ENCODE data around the gene LRMDA.

The LRMDA gene

GRCh38 chr10:76281659-76282058 lies 850.2 kb downstream of the LRMDA start:
- no peak for DNase-seq (ENCODE audit: low read depth in 2 of 3, low spot score in 1 of 3)

- DNase-seq (ENCODE audit: low read depth in 2 of 3, low spot score in 1 of 3) = no peak
Measured at GRCh38 chr10:76282061-76283025, 850.9 kb downstream of the LRMDA start.

GRCh38 chr10:76284351-76284750 lies 852.9 kb downstream of the LRMDA start:
- no peak for DNase-seq (ENCODE audit: low read depth in 2 of 3, low spot score in 1 of 3)

- DNase-seq (ENCODE audit: low read depth in 2 of 3, low spot score in 1 of 3) = no peak
Measured at GRCh38 chr10:76285012-76285411, 853.6 kb downstream of the LRMDA start.

GRCh38 chr10:76285515-76285914 lies 854.1 kb downstream of the LRMDA start:
- DNase-seq (ENCODE audit: low read depth in 2 of 3, low spot score in 1 of 3) = no peak

GRCh38 chr10:76286536-76286935 lies 855.1 kb downstream of the LRMDA start:
- no peak for DNase-seq (ENCODE audit: low read depth in 2 of 3, low spot score in 1 of 3)

GRCh38 chr10:76287856-76288255 lies 856.4 kb downstream of the LRMDA start:
- no peak for DNase-seq (ENCODE audit: low read depth in 2 of 3, low spot score in 1 of 3)

- no peak for DNase-seq (ENCODE audit: low read depth in 2 of 3, low spot score in 1 of 3)
Measured at GRCh38 chr10:76291175-76291574, 859.8 kb downstream of the LRMDA start.

GRCh38 chr10:76291885-76292284 lies 860.5 kb downstream of the LRMDA start:
- DNase-seq (ENCODE audit: low read depth in 2 of 3, low spot score in 1 of 3) = no peak

GRCh38 chr10:76296957-76297356 lies 865.5 kb downstream of the LRMDA start:
- DNase-seq (ENCODE audit: low read depth in 2 of 3, low spot score in 1 of 3) = no peak

- DNase-seq (ENCODE audit: low read depth in 2 of 3, low spot score in 1 of 3) = no peak
Measured at GRCh38 chr10:76297358-76297757, 865.9 kb downstream of the LRMDA start.

- DNase-seq (ENCODE audit: low read depth in 2 of 3, low spot score in 1 of 3) = no peak
Measured at GRCh38 chr10:76297780-76298281, 866.4 kb downstream of the LRMDA start.

- DNase-seq (ENCODE audit: low read depth in 2 of 3, low spot score in 1 of 3) = no peak
Measured at GRCh38 chr10:76298329-76298728, 866.9 kb downstream of the LRMDA start.

GRCh38 chr10:76299501-76299900 lies 868.1 kb downstream of the LRMDA start:
- DNase-seq (ENCODE audit: low read depth in 2 of 3, low spot score in 1 of 3) = no peak

- DNase-seq (ENCODE audit: low read depth in 2 of 3, low spot score in 1 of 3) = no peak
Measured at GRCh38 chr10:76301211-76301610, 869.8 kb downstream of the LRMDA start.

- DNase-seq (ENCODE audit: low read depth in 2 of 3, low spot score in 1 of 3) = no peak
Measured at GRCh38 chr10:76301950-76302349, 870.5 kb downstream of the LRMDA start.

GRCh38 chr10:76302481-76302880 lies 871.1 kb downstream of the LRMDA start:
- DNase-seq (ENCODE audit: low read depth in 2 of 3, low spot score in 1 of 3) = no peak

- no peak for DNase-seq (ENCODE audit: low read depth in 2 of 3, low spot score in 1 of 3)
Measured at GRCh38 chr10:76302961-76303630, 871.7 kb downstream of the LRMDA start.

GRCh38 chr10:76303682-76304316 lies 872.4 kb downstream of the LRMDA start:
- peak in 1 of 3 donors; percentile 7 for DNase-seq (ENCODE audit: low read depth in 2 of 3, low spot score in 1 of 3)

GRCh38 chr10:76305930-76306615 lies 874.6 kb downstream of the LRMDA start:
- no peak for DNase-seq (ENCODE audit: low read depth in 2 of 3, low spot score in 1 of 3)

GRCh38 chr10:76306856-76307255 lies 875.4 kb downstream of the LRMDA start:
- no peak for DNase-seq (ENCODE audit: low read depth in 2 of 3, low spot score in 1 of 3)

All from stimulated activated CD4-positive, alpha-beta T cell treated with anti-CD3 and anti-CD28 coated beads, Interleukin-12 subunit alpha, Interleukin-12 subunit beta, amount 100 ng/mL, for 48 hours (primary cell).